ENCODE results near the gene SULT1E1. TPM values are rescaled to one million over a fixed set of nuclear protein-coding genes. Genes with fewer than 3 reads are reported as not detected.

Gene SULT1E1
- polyA plus RNA-seq, 1 donor (not counting 4 experiments of a cell fraction or from before 2014, with no cell fraction given): 4.6 TPM

GRCh38 chr4:69894721-69895120 is 34.8 kb upstream of the SULT1E1 start:
- H3K9me1 ChIP-seq (ENCODE audit: control insufficient read depth, extremely low read depth, insufficient read depth, low read length): no peaks in the 10 kb centered on the region
- H3K4me3 ChIP-seq (ENCODE audit: control insufficient read depth in 2 of 3, extremely low read depth in 1 of 3, insufficient read depth in 2 of 3, low read depth in 1 of 3, low read length in 3 of 3): no peak overlapping the region
- no peak overlapping the region for H3K27ac ChIP-seq (ENCODE audit: control insufficient read depth, insufficient read depth, low read length)
- H3K4me1 ChIP-seq (ENCODE audit: control insufficient read depth, extremely low read depth, insufficient read depth, low read length): no peaks in the 10 kb centered on the region
- no peaks in the 10 kb centered on the region for H3K36me3 ChIP-seq (ENCODE audit: control insufficient read depth in 2 of 2, extremely low read depth in 1 of 2, insufficient read depth in 2 of 2, low read length in 2 of 2)
- TF ChIP-seq EZH2 (IDR thresholded peaks at IDR 0.05; ENCODE audit: low read length) (no peak), CTCF (optimal IDR thresholded peaks at IDR 0.05 in 1 of 3, IDR thresholded peaks at IDR 0.05 in 1 of 3, conservative IDR thresholded peaks at IDR 0.05 in 1 of 3; ENCODE audit: extremely low read depth in 1 of 3, insufficient read depth in 2 of 3, low read length in 3 of 3) (no peak)
- H3K9me3 ChIP-seq (ENCODE audit: control insufficient read depth, low read depth, low read length): no peaks in the 10 kb centered on the region
- H3K9ac ChIP-seq (ENCODE audit: control insufficient read depth, extremely low read depth, insufficient read depth, low read length): no peak overlapping the region
- dilution Hi-C loops (cut with MboI; ENCODE audit: extremely low pct_ligation_motif_present, low sequenced_read_pairs): no loop called here
- no peak overlapping the region for H2AFZ ChIP-seq (ENCODE audit: control insufficient read depth, low read length)
- DNase-seq (ENCODE audit: low read depth, low spot score) (no peak), FAIRE-seq (no peak)
- H3K27me3 ChIP-seq (ENCODE audit: control insufficient read depth, extremely low read depth, insufficient read depth, low read length): no peaks in the 10 kb centered on the region
- no peaks in the 10 kb centered on the region for H3K79me2 ChIP-seq (ENCODE audit: control insufficient read depth, insufficient read depth, low read length)
- no peak overlapping the region for H3K4me2 ChIP-seq (ENCODE audit: control insufficient read depth, extremely low read depth, insufficient read depth, low read depth, low read length)
- H4K20me1 ChIP-seq (ENCODE audit: control insufficient read depth, extremely low read depth, insufficient read depth, low read length): no peaks in the 10 kb centered on the region

- Histone ChIP-seq H3K36me3 (ENCODE audit: control insufficient read depth in 2 of 2, extremely low read depth in 1 of 2, insufficient read depth in 2 of 2, low read length in 2 of 2) (no peaks in the 10 kb centered on the region), H3K27me3 (ENCODE audit: control insufficient read depth, extremely low read depth, insufficient read depth, low read length) (no peaks in the 10 kb centered on the region), H3K4me3 (ENCODE audit: control insufficient read depth in 2 of 3, extremely low read depth in 1 of 3, insufficient read depth in 2 of 3, low read depth in 1 of 3, low read length in 3 of 3) (no peak overlapping the region), H3K9ac (ENCODE audit: control insufficient read depth, extremely low read depth, insufficient read depth, low read length) (no peak overlapping the region), H3K79me2 (ENCODE audit: control insufficient read depth, insufficient read depth, low read length) (no peaks in the 10 kb centered on the region), H3K9me1 (ENCODE audit: control insufficient read depth, extremely low read depth, insufficient read depth, low read length) (no peaks in the 10 kb centered on the region), H3K4me1 (ENCODE audit: control insufficient read depth, extremely low read depth, insufficient read depth, low read length) (no peaks in the 10 kb centered on the region), H3K4me2 (ENCODE audit: control insufficient read depth, extremely low read depth, insufficient read depth, low read depth, low read length) (no peak overlapping the region), H3K9me3 (ENCODE audit: control insufficient read depth, low read depth, low read length) (no peaks in the 10 kb centered on the region), H3K27ac (ENCODE audit: control insufficient read depth, insufficient read depth, low read length) (no peak overlapping the region), H2AFZ (ENCODE audit: control insufficient read depth, low read length) (no peak overlapping the region), H4K20me1 (ENCODE audit: control insufficient read depth, extremely low read depth, insufficient read depth, low read length) (no peaks in the 10 kb centered on the region)
- dilution Hi-C loops (cut with MboI; ENCODE audit: extremely low pct_ligation_motif_present, low sequenced_read_pairs): no loop called here
- DNase-seq (ENCODE audit: low read depth, low spot score) (no peak), FAIRE-seq (no peak)
- no peak for TF ChIP-seq EZH2 (IDR thresholded peaks at IDR 0.05; ENCODE audit: low read length)
- TF ChIP-seq CTCF (optimal IDR thresholded peaks at IDR 0.05 in 1 of 3, IDR thresholded peaks at IDR 0.05 in 1 of 3, conservative IDR thresholded peaks at IDR 0.05 in 1 of 3; ENCODE audit: extremely low read depth in 1 of 3, insufficient read depth in 2 of 3, low read length in 3 of 3): no peak
Measured at GRCh38 chr4:69894186-69894585, 34.2 kb upstream of the SULT1E1 start.

All from keratinocyte (primary cell).